GM20000 (cell line): ENCODE results near the gene ADGRG4.

Source experiments
- DNase-seq: peaks from one replicate; pipeline ENCODE4 v3.0.0; 2012; ENCODE audit warnings: low spot score
- CTCF ChIP-seq: IDR thresholded peaks from 2 replicates; pipeline ENCODE4 v1.5.1; 2012; ENCODE audit warnings: mild to moderate bottlenecking, control low read depth; ENCODE audit errors: extremely low read depth, missing control alignments

ADGRG4 gene

GRCh38 chrX:136446208-136446607, 145.4 kb downstream of the ADGRG4 start:
- no peak for TF ChIP-seq CTCF
- no peak for DNase-seq

- no peak for TF ChIP-seq CTCF
- no peak for DNase-seq
These were observed 146.5 kb downstream of the ADGRG4 start for GRCh38 chrX:136447308-136447707.

- DNase-seq = no peak
- TF ChIP-seq CTCF = no peak
These were observed 147.2 kb downstream of the ADGRG4 start for GRCh38 chrX:136447968-136448367.

GRCh38 chrX:136450050-136450830, 149.5 kb downstream of the ADGRG4 start:
- DNase-seq = no peak
- TF ChIP-seq CTCF = no peak

GRCh38 chrX:136452614-136453013, 151.9 kb downstream of the ADGRG4 start:
- no peak for TF ChIP-seq CTCF
- DNase-seq = no peak

- TF ChIP-seq CTCF = no peak
These were observed 152.4 kb downstream of the ADGRG4 start for GRCh38 chrX:136453114-136453513.

GRCh38 chrX:136453771-136454170, 153.0 kb downstream of the ADGRG4 start:
- no peak for TF ChIP-seq CTCF
- DNase-seq = no peak

More at GRCh38 chrX:136453114-136453513, 152.4 kb downstream of the ADGRG4 start:
- no peak for DNase-seq
